K562 (cell line): ENCODE data around the gene DIRAS3. TPM values are rescaled to one million over a fixed set of nuclear protein-coding genes. Genes with fewer than 3 reads are reported as not detected.

Source experiments
- ATAC-seq: fragments of 200-7000 bp; cut with Tn5 transposase; 3 replicates; pipeline ENCODE4 v1.9.1; 2020; ENCODE audit warnings: moderate library complexity
- BruUV-seq: library from RNA; stranded (reverse); fragments of 400-500 nt; replicated peaks from 2 replicates; lab custom pipeline; 2021; lab: Mats Ljungman, UMichigan
- CTCF ChIA-PET: fragments of 300-600 bp; formaldehyde crosslinking; extraction: SDS; loops from one replicate; lab custom pipeline; 2021; ENCODE audit warnings: low intra/inter-chr PET ratio; lab: Yijun Ruan, JAX
- POLR2A ChIA-PET: fragments of 300-600, 350-650 bp; sonication (Branson Sonifier 250); formaldehyde crosslinking; extraction: SDS; loops from one replicate; lab custom pipeline; 2021; ENCODE audit warnings: antibody characterized with exemption, inconsistent platforms; lab: Yijun Ruan, JAX
- DNase-seq, 4 experiments: peaks; one replicate each; pipeline versions ENCODE4 v3.0.0 to v3.0.0-alpha.2; 2011 to 2018; ENCODE audit warnings: low spot score in 3 of 4, mixed read lengths in 3 of 4; ENCODE audit errors: extremely low read depth in 1 of 4
- FAIRE-seq: peaks from 2 replicates; lab custom pipeline; 2011; peaks lifted over from hg19 to GRCh38; lab: Jason Lieb, UNC
- H2AFZ ChIP-seq: 2 replicates; pipeline ENCODE4 v1.6.0; 2011; ENCODE audit warnings: low read depth, low read length, control low read depth, inconsistent platforms
- H3K27ac ChIP-seq: fragments of 200-600 bp; 3 replicates; pipeline ENCODE4 v1.8.0; 2011; ENCODE audit warnings: low read depth, mild to moderate bottlenecking, control low read depth, inconsistent platforms, low read length, moderate library complexity, mixed read lengths; ENCODE audit errors: extremely low read depth
- H3K27me3 ChIP-seq, 2 experiments: fragments of 300-600 bp in 1 of 2; 2 replicates in 1 of 2; 3 replicates in 1 of 2; pipeline versions ENCODE4 v1.6.0 to v1.8.0; 2011; ENCODE audit warnings: inconsistent platforms in 2 of 2, low read length in 2 of 2, mild to moderate bottlenecking in 1 of 2, mixed read lengths in 1 of 2, moderate library complexity in 1 of 2; ENCODE audit not compliant: control insufficient read depth in 2 of 2, insufficient read depth in 2 of 2
- H3K36me3 ChIP-seq: fragments of 300-600 bp; 3 replicates; pipeline ENCODE4 v1.8.0; 2011; ENCODE audit warnings: mild to moderate bottlenecking, low read length, inconsistent platforms; ENCODE audit not compliant: control insufficient read depth, insufficient read depth
- H3K4me1 ChIP-seq, 2 experiments: fragments of 200-600 bp in 1 of 2; replicated peaks in 1 of 2; 2 replicates in 1 of 2; 3 replicates in 1 of 2; pipeline versions ENCODE4 v1.5.1 to v1.8.0; 2011; ENCODE audit warnings: inconsistent platforms in 2 of 2, low read length in 2 of 2, mild to moderate bottlenecking in 1 of 2, mixed read lengths in 1 of 2, moderate library complexity in 1 of 2; ENCODE audit not compliant: control insufficient read depth in 2 of 2, insufficient read depth in 2 of 2
- H3K4me2 ChIP-seq: 2 replicates; pipeline ENCODE4 v1.6.1; 2011; ENCODE audit warnings: low read length, control low read depth, inconsistent platforms, mixed read lengths; ENCODE audit not compliant: insufficient read depth
- H3K4me3 ChIP-seq: fragments of 200-600 bp; sonication (generic), shearing (Covaris generic); 2 replicates; pipeline ENCODE4 v1.5.1; 2016; ENCODE audit warnings: control low read depth, inconsistent platforms
- H3K79me2 ChIP-seq: fragments of 200-600 bp; 3 replicates; pipeline ENCODE4 v1.8.0; 2011; ENCODE audit warnings: low read length, inconsistent platforms; ENCODE audit not compliant: control insufficient read depth, insufficient read depth
- H3K9ac ChIP-seq, 2 experiments: 2 replicates each; pipeline versions ENCODE4 v1.6.0 to v1.6.1; 2011; ENCODE audit warnings: low read depth in 2 of 2, low read length in 2 of 2, control low read depth in 1 of 2, inconsistent platforms in 1 of 2, mild to moderate bottlenecking in 1 of 2, mixed read lengths in 1 of 2; ENCODE audit not compliant: insufficient read depth in 1 of 2
- H3K9me1 ChIP-seq: one replicate; pipeline ENCODE4 v1.6.0; 2011; ENCODE audit warnings: inconsistent platforms, mild to moderate bottlenecking, low read length, moderate library complexity; ENCODE audit not compliant: control insufficient read depth, insufficient read depth
- H3K9me3 ChIP-seq: replicated peaks from 2 replicates; pipeline ENCODE4 v1.5.1; 2011; ENCODE audit warnings: low read depth, low read length, inconsistent platforms; ENCODE audit not compliant: control insufficient read depth, insufficient read depth
- H4K20me1 ChIP-seq: replicated peaks from 2 replicates; pipeline ENCODE4 v1.6.1; 2011; ENCODE audit warnings: low read length, inconsistent platforms, mixed read lengths; ENCODE audit not compliant: control insufficient read depth, insufficient read depth
- ATF4 ChIP-seq: fragments of 450-650 bp; formaldehyde crosslinking; IDR thresholded peaks from 2 replicates; pipeline ENCODE4 v1.4.0; 2022; ENCODE audit warnings: mild to moderate bottlenecking, moderate library complexity
- ELF2 ChIP-seq: fragments of 250-450 bp; sonication (Bioruptor Pico); IDR thresholded peaks from 2 replicates; pipeline ENCODE4 v1.5.0; 2021; ENCODE audit warnings: mild to moderate bottlenecking
- MYNN ChIP-seq, 2 experiments: sonication (generic); formaldehyde crosslinking in 1 of 2; IDR thresholded peaks; 2 replicates each; pipeline versions ENCODE4 v1.5.0 to v1.6.1; 2016 to 2020; ENCODE audit warnings: antibody characterized with exemption in 1 of 2, missing genetic modification reagents in 1 of 2
- PHF8 ChIP-seq: fragments of 200-600 bp; sonication (generic); IDR thresholded peaks from 2 replicates; pipeline ENCODE4 v1.6.1; 2012; ENCODE audit warnings: mixed run types, mild to moderate bottlenecking, inconsistent platforms, low read length, moderate library complexity, borderline replicate concordance
- RB1 ChIP-seq: fragments of 450-650 bp; IDR thresholded peaks from 2 replicates; pipeline ENCODE4 v1.6.1; 2017; ENCODE audit warnings: low read depth, mild to moderate bottlenecking
- SRSF1 ChIP-seq: fragments of 200-400 bp; formaldehyde crosslinking; IDR thresholded peaks from 2 replicates; pipeline ENCODE4 v1.6.1; 2017; ENCODE audit warnings: mild to moderate bottlenecking, low read depth, low read length, moderate library complexity
- SRSF9 ChIP-seq: fragments of 200-400 bp; formaldehyde crosslinking; IDR thresholded peaks from 2 replicates; pipeline ENCODE4 v1.6.1; 2017; ENCODE audit warnings: low read depth, low read length, borderline replicate concordance
- TAF15 ChIP-seq: fragments of 200-400 bp; formaldehyde crosslinking; IDR thresholded peaks from 2 replicates; pipeline ENCODE4 v1.6.1; 2017; ENCODE audit warnings: mild to moderate bottlenecking, low read depth, low read length, moderate library complexity
- WHSC1 ChIP-seq: IDR thresholded peaks from one replicate; pipeline ENCODE4 v1.6.1; 2012; ENCODE audit warnings: low read length, control low read depth, inconsistent platforms
- ZFPM2 ChIP-seq: fragments of 250-450 bp; sonication (Bioruptor Pico); IDR thresholded peaks from 2 replicates; pipeline ENCODE4 v1.5.1; 2022; ENCODE audit warnings: mild to moderate bottlenecking
- ZNF274 ChIP-seq: IDR thresholded peaks from 2 replicates; pipeline ENCODE4 v1.6.1; 2011; ENCODE audit warnings: low read depth, mild to moderate bottlenecking, low read length, moderate library complexity, borderline replicate concordance
- ZSCAN29 ChIP-seq: fragments of 450-650 bp; IDR thresholded peaks from 2 replicates; pipeline ENCODE4 v1.6.1; 2017
- WGBS: fragments of 100-300 bp; shearing (Covaris generic); methylation state at CpG from one replicate; pipeline ENCODE4 v1.1.6; 2016; ENCODE audit warnings: low coverage, mixed read lengths; ENCODE audit not compliant: insufficient coverage; ENCODE audit errors: missing lambda C conversion rate; 5-methylcytosine and 5-hydroxymethylcytosine counted together
- in situ Hi-C: fragments of 300-500 bp; cut with MboI; formaldehyde crosslinking; loops from 4 replicates; pipeline ENCODE4 v1.15.0; 2018; ENCODE audit warnings: inconsistent platforms, mixed read lengths
- intact Hi-C: fragments of 100-400 bp; cut with micrococcal nuclease; formaldehyde crosslinking; loops from 2 replicates; pipeline ENCODE4 v1.14.2; 2022
- polyA plus RNA-seq, 8 experiments: library from polyadenylated mRNA; depleted of rRNA in 4 of 8; stranded (reverse) in 5 of 8; unstranded in 3 of 8; fragments of >200 nt; fragmentation: Nextera tagmentation in 2 of 8; fragmentation: Illumina TruSeq in 1 of 8; extraction: Ambion mirVana in 2 of 8; extraction: Trizol in 1 of 8; gene quantifications; 2 replicates each; pipeline versions ENCODE4 v1.2.1 to v1.2.3, GENCODE V29; 2011 to 2014; ENCODE audit warnings: inconsistent platforms in 1 of 8, missing spikeins in 1 of 8
- total RNA-seq, 7 experiments: library from RNA; depleted of rRNA in 6 of 7; stranded (reverse); fragments of >200 nt in 6 of 7; fragmentation: Illumina TruSeq in 2 of 7; extraction: Trizol in 2 of 7; gene quantifications; 2 replicates each; pipeline versions ENCODE4 v1.2.1 to v1.2.3, GENCODE V29; 2011 to 2021; ENCODE audit warnings: low replicate concordance in 1 of 7

DIRAS3 gene
- total and polyA plus RNA-seq, 9 of the 15 experiments (the other 6 are each of a cell fraction or from before 2014, with no cell fraction given): 7.9 to 96.1 (median 41.7) TPM

- CTCF ChIA-PET: no interaction called here
Observed at GRCh38 chr1:68015971-68016370, 34.5 kb downstream of the DIRAS3 start.

More at GRCh38 chr1:68015971-68016370, 34.5 kb downstream of the DIRAS3 start:
- Histone ChIP-seq H2AFZ (no peak overlapping the region), H3K79me2 (no peaks in the 10 kb centered on the region), H3K36me3 (no peaks in the 10 kb centered on the region), H3K9ac (no peak overlapping the region), H3K27me3 (no peaks in the 10 kb centered on the region), H3K4me1 (no peaks in the 10 kb centered on the region; a peak in 1 of 5 replicates), H3K4me3 (no peak overlapping the region), H4K20me1 (no peaks in the 10 kb centered on the region), H3K4me2 (no peak overlapping the region)
- BruUV-seq: no TSS peak
- no peak for ATAC-seq
- WGBS: 2% methylated on average over 3 of the region's 3 CpGs
- intact Hi-C loops: no loop called here
- no peak for FAIRE-seq
- in situ Hi-C loops: loop anchor here (10.0 kb wide), 1 partner anchor 161 kb away; no protein-coding TSS in a partner anchor
- TF ChIP-seq ATF4 (no peak), TAF15 (no peak), ELF2 (no peak), ZNF274 (no peak), SRSF9 (no peak), RB1 (no peak), PHF8 (no peak), SRSF1 (no peak), ZSCAN29 (no peak), WHSC1 (no peak), MYNN (IDR thresholded peaks at IDR 0.05) (no peak), MYNN (CRISPR knock-in tag; IDR thresholded peaks at IDR 0.05) (no peak), ZFPM2 (CRISPR knock-in tag) (no peak)
- TF ChIP-seq, all 486 proteins: peak for 0
- Histone ChIP-seq H3K9me3 (no peaks in the 10 kb centered on the region), H3K27ac (no peak overlapping the region), H3K9me1 (no peaks in the 10 kb centered on the region)
- POLR2A ChIA-PET: interaction anchor here (0.6 to 0.8 kb wide), 2 partner anchors 28 to 29 kb away, joined by 3 read pairs; no protein-coding TSS in a partner anchor
- no peak for DNase-seq
